ENCODE data around the gene MCTP2.

The MCTP2 gene

GRCh38 chr15:94363382-94363781 is 132.0 kb downstream of the MCTP2 start:
- POLR2A ChIA-PET, result no interaction called here
- H3K27ac ChIP-seq (ENCODE audit: extremely low read depth, low read depth, low read length), result no peak overlapping the region
- CTCF ChIA-PET, result interaction anchor here (0.6 to 1.5 kb wide), 3 partner anchors 33 to 1136 kb away, joined by 3 to 4 read pairs (median 3); no protein-coding TSS in a partner anchor

GRCh38 chr15:94366781-94367180 is 135.4 kb downstream of the MCTP2 start:
- POLR2A ChIA-PET, result no interaction called here
- TF ChIP-seq HOXA7 (CRISPR knock-in tag; IDR thresholded peaks at IDR 0.05; ENCODE audit: borderline replicate concordance), result no peak
- no peak for TF ChIP-seq ZNF558 (tag by site-specific recombination; IDR thresholded peaks at IDR 0.05)
- no peak for TF ChIP-seq ZNF670 (tag by site-specific recombination; IDR thresholded peaks at IDR 0.05; ENCODE audit: low read depth)
- TF ChIP-seq SALL2 (tag by site-specific recombination; IDR thresholded peaks at IDR 0.05; ENCODE audit: borderline replicate concordance), result no peak
- TF ChIP-seq PRDM10 (tag by site-specific recombination; IDR thresholded peaks at IDR 0.05), result no peak
- no peak for TF ChIP-seq ZNF488 (tag by site-specific recombination; IDR thresholded peaks at IDR 0.05)
- no peak for TF ChIP-seq ZNF510 (tag by site-specific recombination; IDR thresholded peaks at IDR 0.05; ENCODE audit: insufficient replicate concordance)
- TF ChIP-seq ZNF561 (tag by site-specific recombination; IDR thresholded peaks at IDR 0.05; ENCODE audit: borderline replicate concordance), result no peak
- no peak for TF ChIP-seq ZNF211 (tag by site-specific recombination; IDR thresholded peaks at IDR 0.05; ENCODE audit: low read depth)
- TF ChIP-seq ZFP37 (tag by site-specific recombination; IDR thresholded peaks at IDR 0.05), result no peak
- no peak for TF ChIP-seq ZNF677 (tag by site-specific recombination; IDR thresholded peaks at IDR 0.05)
- TF ChIP-seq GLI4 (tag by site-specific recombination; IDR thresholded peaks at IDR 0.05), result no peak
- TF ChIP-seq ZNF423 (tag by site-specific recombination; IDR thresholded peaks at IDR 0.05), result no peak
- TF ChIP-seq ZFP41 (tag by site-specific recombination; IDR thresholded peaks at IDR 0.05; ENCODE audit: borderline replicate concordance), result no peak
- Histone ChIP-seq H3K36me3 (ENCODE audit: control insufficient read depth in 2 of 2, insufficient read depth in 1 of 2, low read length in 2 of 2) (no peaks in the 10 kb centered on the region), H3K9me3 (ENCODE audit: control insufficient read depth, insufficient read depth, low read depth, low read length) (no peaks in the 10 kb centered on the region), H3K4me3 (ENCODE audit: low read depth, low read length) (no peak overlapping the region), H3K27ac (ENCODE audit: extremely low read depth, low read depth, low read length) (no peak overlapping the region), H3K4me1 (ENCODE audit: control insufficient read depth, insufficient read depth, low read length) (no peaks in the 10 kb centered on the region)
- CTCF ChIA-PET, result no interaction called here

More at GRCh38 chr15:94363382-94363781, 132.0 kb downstream of the MCTP2 start:
- Histone ChIP-seq H3K4me1 (ENCODE audit: control insufficient read depth, insufficient read depth, low read length) (no peaks in the 10 kb centered on the region), H3K36me3 (ENCODE audit: control insufficient read depth in 2 of 2, insufficient read depth in 1 of 2, low read length in 2 of 2) (no peaks in the 10 kb centered on the region), H3K9me3 (ENCODE audit: control insufficient read depth, insufficient read depth, low read depth, low read length) (no peaks in the 10 kb centered on the region), H3K4me3 (ENCODE audit: low read depth, low read length) (no peak overlapping the region)
- TF ChIP-seq ZNF639 (tag by site-specific recombination; IDR thresholded peaks at IDR 0.05) (no peak), ZNF112 (tag by site-specific recombination; IDR thresholded peaks at IDR 0.05) (no peak), OSR2 (tag by site-specific recombination; IDR thresholded peaks at IDR 0.05) (no peak), ZNF223 (tag by site-specific recombination; IDR thresholded peaks at IDR 0.05) (no peak), ZNF174 (tag by site-specific recombination; IDR thresholded peaks at IDR 0.05) (no peak), ZNF426 (tag by site-specific recombination; IDR thresholded peaks at IDR 0.05) (no peak), ZSCAN23 (tag by site-specific recombination; IDR thresholded peaks at IDR 0.05) (no peak), BCL6B (tag by site-specific recombination; IDR thresholded peaks at IDR 0.05) (no peak), ZNF555 (tag by site-specific recombination; conservative IDR thresholded peaks at IDR 0.05) (no peak), ZNF571 (tag by site-specific recombination; IDR thresholded peaks at IDR 0.05) (no peak), ZNF529 (tag by site-specific recombination; IDR thresholded peaks at IDR 0.05; ENCODE audit: insufficient replicate concordance) (no peak), KLF1 (tag by site-specific recombination; IDR thresholded peaks at IDR 0.05) (no peak), ZNF138 (tag by site-specific recombination; IDR thresholded peaks at IDR 0.05; ENCODE audit: borderline replicate concordance) (no peak), ZNF2 (tag by site-specific recombination; IDR thresholded peaks at IDR 0.05) (no peak), KLF16 (tag by site-specific recombination; IDR thresholded peaks at IDR 0.05) (no peak)
